ENCODE measurements around the gene BLOC1S5. TPM values are rescaled to one million over a fixed set of nuclear protein-coding genes. Genes with fewer than 3 reads are reported as not detected.

The BLOC1S5 gene
- polyA plus RNA-seq, 2 of the 4 experiments (the other 2 are of a cell fraction), result 10.2 to 10.8 TPM

DNA sequence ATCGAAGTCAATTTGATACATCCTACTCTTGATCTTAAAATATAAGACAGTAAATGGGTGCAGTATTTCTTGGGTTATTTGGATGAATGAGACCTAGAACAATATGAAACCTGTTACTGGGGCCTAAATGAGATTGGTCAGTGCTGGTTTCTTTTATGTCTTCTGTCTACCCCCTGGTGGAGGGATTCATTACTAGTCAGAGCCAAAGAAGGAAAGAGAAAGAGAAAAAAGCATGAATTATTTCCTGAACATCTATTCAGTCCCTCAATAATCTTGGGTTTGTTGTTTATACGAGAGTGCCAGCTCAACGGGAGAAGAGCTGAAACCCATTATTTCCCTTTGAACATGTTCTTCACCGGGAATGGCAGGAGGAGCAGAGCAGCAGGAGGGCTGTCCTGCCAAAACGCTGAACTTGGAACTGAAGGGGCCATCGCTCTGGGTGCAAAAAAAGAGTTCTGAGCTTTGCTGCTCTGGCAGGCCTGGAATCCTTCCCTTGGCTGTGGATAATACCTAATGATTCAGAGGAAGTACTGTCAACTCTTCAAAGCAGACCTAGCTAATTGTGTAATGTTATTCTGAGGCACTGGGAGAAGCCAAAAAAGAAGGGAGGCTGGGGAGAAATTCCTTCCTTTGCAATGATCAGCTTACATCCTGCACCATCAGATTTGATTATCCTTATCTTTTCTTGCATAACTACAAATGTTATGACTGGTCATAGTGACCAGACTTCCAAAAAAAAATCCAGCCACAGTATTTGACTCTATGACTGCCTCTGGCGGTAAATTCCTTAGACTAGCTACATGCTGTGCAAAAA is 72.0 kb downstream of the BLOC1S5 start (continued):
- no peak for TF ChIP-seq MYC (IDR thresholded peaks at IDR 0.05; ENCODE audit: borderline replicate concordance, low read length)
- TF ChIP-seq, protein P1, sequence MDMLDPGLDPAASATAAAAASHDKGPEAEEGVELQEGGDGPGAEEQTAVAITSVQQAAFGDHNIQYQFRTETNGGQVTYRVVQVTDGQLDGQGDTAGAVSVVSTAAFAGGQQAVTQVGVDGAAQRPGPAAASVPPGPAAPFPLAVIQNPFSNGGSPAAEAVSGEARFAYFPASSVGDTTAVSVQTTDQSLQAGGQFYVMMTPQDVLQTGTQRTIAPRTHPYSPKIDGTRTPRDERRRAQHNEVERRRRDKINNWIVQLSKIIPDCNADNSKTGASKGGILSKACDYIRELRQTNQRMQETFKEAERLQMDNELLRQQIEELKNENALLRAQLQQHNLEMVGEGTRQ (IDR thresholded peaks at IDR 0.05), result no peak
- TF ChIP-seq NFE2L2 (conservative IDR thresholded peaks at IDR 0.05; ENCODE audit: low read length), result no peak
- no peak for TF ChIP-seq ZSCAN20 (CRISPR knock-in tag; IDR thresholded peaks at IDR 0.05)
- TF ChIP-seq, protein P2, sequence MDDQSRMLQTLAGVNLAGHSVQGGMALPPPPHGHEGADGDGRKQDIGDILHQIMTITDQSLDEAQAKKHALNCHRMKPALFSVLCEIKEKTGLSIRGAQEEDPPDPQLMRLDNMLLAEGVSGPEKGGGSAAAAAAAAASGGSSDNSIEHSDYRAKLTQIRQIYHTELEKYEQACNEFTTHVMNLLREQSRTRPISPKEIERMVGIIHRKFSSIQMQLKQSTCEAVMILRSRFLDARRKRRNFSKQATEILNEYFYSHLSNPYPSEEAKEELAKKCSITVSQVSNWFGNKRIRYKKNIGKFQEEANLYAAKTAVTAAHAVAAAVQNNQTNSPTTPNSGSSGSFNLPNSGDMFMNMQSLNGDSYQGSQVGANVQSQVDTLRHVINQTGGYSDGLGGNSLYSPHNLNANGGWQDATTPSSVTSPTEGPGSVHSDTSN (IDR thresholded peaks at IDR 0.05), result no peak
- TF ChIP-seq RNF2 (IDR thresholded peaks at IDR 0.05; ENCODE audit: borderline replicate concordance, low read depth), result no peak
- TF ChIP-seq HOXA7 (CRISPR knock-in tag; IDR thresholded peaks at IDR 0.05), result no peak
- TF ChIP-seq SMC3 (IDR thresholded peaks at IDR 0.05), result peak; percentile 77
- TF ChIP-seq, protein P3, sequence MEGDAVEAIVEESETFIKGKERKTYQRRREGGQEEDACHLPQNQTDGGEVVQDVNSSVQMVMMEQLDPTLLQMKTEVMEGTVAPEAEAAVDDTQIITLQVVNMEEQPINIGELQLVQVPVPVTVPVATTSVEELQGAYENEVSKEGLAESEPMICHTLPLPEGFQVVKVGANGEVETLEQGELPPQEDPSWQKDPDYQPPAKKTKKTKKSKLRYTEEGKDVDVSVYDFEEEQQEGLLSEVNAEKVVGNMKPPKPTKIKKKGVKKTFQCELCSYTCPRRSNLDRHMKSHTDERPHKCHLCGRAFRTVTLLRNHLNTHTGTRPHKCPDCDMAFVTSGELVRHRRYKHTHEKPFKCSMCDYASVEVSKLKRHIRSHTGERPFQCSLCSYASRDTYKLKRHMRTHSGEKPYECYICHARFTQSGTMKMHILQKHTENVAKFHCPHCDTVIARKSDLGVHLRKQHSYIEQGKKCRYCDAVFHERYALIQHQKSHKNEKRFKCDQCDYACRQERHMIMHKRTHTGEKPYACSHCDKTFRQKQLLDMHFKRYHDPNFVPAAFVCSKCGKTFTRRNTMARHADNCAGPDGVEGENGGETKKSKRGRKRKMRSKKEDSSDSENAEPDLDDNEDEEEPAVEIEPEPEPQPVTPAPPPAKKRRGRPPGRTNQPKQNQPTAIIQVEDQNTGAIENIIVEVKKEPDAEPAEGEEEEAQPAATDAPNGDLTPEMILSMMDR (IDR thresholded peaks at IDR 0.05), result peak; percentile 63
- no peak for TF ChIP-seq EP300 (IDR thresholded peaks at IDR 0.05)
- TF ChIP-seq BHLHE40 (IDR thresholded peaks at IDR 0.05; ENCODE audit: low read depth, low read length), result no peak
- no peak for TF ChIP-seq NPAS2 (CRISPR knock-in tag; IDR thresholded peaks at IDR 0.05; ENCODE audit: borderline replicate concordance)
- TF ChIP-seq, protein P4, sequence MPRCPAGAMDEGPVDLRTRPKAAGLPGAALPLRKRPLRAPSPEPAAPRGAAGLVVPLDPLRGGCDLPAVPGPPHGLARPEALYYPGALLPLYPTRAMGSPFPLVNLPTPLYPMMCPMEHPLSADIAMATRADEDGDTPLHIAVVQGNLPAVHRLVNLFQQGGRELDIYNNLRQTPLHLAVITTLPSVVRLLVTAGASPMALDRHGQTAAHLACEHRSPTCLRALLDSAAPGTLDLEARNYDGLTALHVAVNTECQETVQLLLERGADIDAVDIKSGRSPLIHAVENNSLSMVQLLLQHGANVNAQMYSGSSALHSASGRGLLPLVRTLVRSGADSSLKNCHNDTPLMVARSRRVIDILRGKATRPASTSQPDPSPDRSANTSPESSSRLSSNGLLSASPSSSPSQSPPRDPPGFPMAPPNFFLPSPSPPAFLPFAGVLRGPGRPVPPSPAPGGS (IDR thresholded peaks at IDR 0.05), result no peak
- TF ChIP-seq HOXB5 (CRISPR knock-in tag; IDR thresholded peaks at IDR 0.05), result no peak
- TF ChIP-seq HDAC2 (IDR thresholded peaks at IDR 0.05), result no peak
- TF ChIP-seq POLR2AphosphoS2 (conservative IDR thresholded peaks at IDR 0.05; ENCODE audit: low read length), result no peak

DNA sequence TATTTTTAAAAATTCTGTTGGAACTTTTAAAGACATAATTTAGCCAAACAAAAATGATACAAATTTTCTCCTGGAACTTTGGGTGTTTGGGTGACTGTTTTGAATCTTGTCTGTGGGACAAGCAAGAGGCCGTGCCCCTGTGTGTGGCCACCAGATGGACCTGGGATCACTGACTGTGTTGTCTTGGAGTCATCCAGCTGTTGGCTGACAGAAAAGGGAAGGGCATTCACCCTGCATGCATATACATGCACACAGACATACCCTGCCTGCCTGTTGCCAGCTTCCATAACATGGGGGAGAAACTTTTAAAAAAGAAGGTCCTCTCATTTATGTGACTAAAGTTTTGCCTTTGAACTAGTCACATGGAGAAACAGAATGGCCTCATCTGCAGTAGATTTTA is 72.7 kb downstream of the BLOC1S5 start:
- no peak for DNase-seq (ENCODE audit: low read depth in 1 of 2, low spot score in 1 of 2)
- WGBS (ENCODE audit: missing lambda C conversion rate), result 61% methylated on average over 1 of the region's 1 CpG
- peak; percentile 38 to 39; a peak in 1 of 6 replicates for ATAC-seq
- peaks cover 15% of the 10 kb centered on the region for H3K4me1 ChIP-seq
- CTCF ChIA-PET, result interaction anchor here (0.8 to 4.4 kb wide), 5 partner anchors 10 to 307 kb away, joined by 3 to 59 read pairs (median 3); partner anchors contain the start of gene BMP6
- no peak overlapping the region for H3K4me2 ChIP-seq
- no peak overlapping the region for H3K4me3 ChIP-seq
- TF ChIP-seq RAD21 (conservative IDR thresholded peaks at IDR 0.05 in 1 of 2, IDR thresholded peaks at IDR 0.05 in 1 of 2) (no peak), HDAC2 (IDR thresholded peaks at IDR 0.05) (no peak), MAFK (IDR thresholded peaks at IDR 0.05; ENCODE audit: partially characterized antibody) (no peak), FOSL2 (IDR thresholded peaks at IDR 0.05) (no peak), FOSL2 (CRISPR knock-in tag; IDR thresholded peaks at IDR 0.05) (no peak)
- TF ChIP-seq, protein P5, sequence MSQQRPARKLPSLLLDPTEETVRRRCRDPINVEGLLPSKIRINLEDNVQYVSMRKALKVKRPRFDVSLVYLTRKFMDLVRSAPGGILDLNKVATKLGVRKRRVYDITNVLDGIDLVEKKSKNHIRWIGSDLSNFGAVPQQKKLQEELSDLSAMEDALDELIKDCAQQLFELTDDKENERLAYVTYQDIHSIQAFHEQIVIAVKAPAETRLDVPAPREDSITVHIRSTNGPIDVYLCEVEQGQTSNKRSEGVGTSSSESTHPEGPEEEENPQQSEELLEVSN (IDR thresholded peaks at IDR 0.05; ENCODE audit: borderline replicate concordance, low read depth), result no peak
- H3K27ac ChIP-seq, result peak overlapping the region; percentile 17 to 54; a peak in 4 of 6 replicates
- POLR2A ChIA-PET, result no interaction called here
- no peaks in the 10 kb centered on the region for H3K9me3 ChIP-seq
- FAIRE-seq, result no peak

Data from A549 (cell line).